ENCODE measurements around the gene ACSF3.

The ACSF3 gene

GRCh38 chr16:89096768-89097391 lies 3.2 kb downstream of the ACSF3 start (continued):
- no peak for TF ChIP-seq ARNTL (CRISPR knock-in tag; IDR thresholded peaks at IDR 0.05; ENCODE audit: borderline replicate concordance, low read depth)
- TF ChIP-seq PATZ1 (CRISPR knock-in tag; IDR thresholded peaks at IDR 0.05; ENCODE audit: borderline replicate concordance), result no peak
- no peak for TF ChIP-seq ZNF8 (CRISPR knock-in tag; IDR thresholded peaks at IDR 0.05)
- TF ChIP-seq TCF4 (CRISPR knock-in tag; IDR thresholded peaks at IDR 0.05; ENCODE audit: borderline replicate concordance), result no peak
- TF ChIP-seq ISL1 (CRISPR knock-in tag; IDR thresholded peaks at IDR 0.05), result no peak
- no peak for TF ChIP-seq ZC3H10 (CRISPR knock-in tag; IDR thresholded peaks at IDR 0.05)
- TF ChIP-seq CREB5 (CRISPR knock-in tag; IDR thresholded peaks at IDR 0.05; ENCODE audit: low read depth), result no peak

GRCh38 chr16:89097392-89097772 lies 3.7 kb downstream of the ACSF3 start:
- no peak for ATAC-seq
- TF ChIP-seq TOX (CRISPR knock-in tag; IDR thresholded peaks at IDR 0.05; ENCODE audit: borderline replicate concordance) (no peak), ESRRG (CRISPR knock-in tag; IDR thresholded peaks at IDR 0.05) (no peak), POU6F1 (CRISPR knock-in tag; IDR thresholded peaks at IDR 0.05; ENCODE audit: borderline replicate concordance, low read depth) (no peak), ZNF565 (CRISPR knock-in tag; conservative IDR thresholded peaks at IDR 0.05; ENCODE audit: low read depth) (no peak), RARB (CRISPR knock-in tag; IDR thresholded peaks at IDR 0.05) (no peak), OSR1 (CRISPR knock-in tag; IDR thresholded peaks at IDR 0.05) (no peak)

- ATAC-seq, result no peak
- no peak for TF ChIP-seq CSRNP3 (CRISPR knock-in tag; IDR thresholded peaks at IDR 0.05)
- TF ChIP-seq ISL1 (CRISPR knock-in tag; IDR thresholded peaks at IDR 0.05), result no peak
- TF ChIP-seq CREB5 (CRISPR knock-in tag; IDR thresholded peaks at IDR 0.05; ENCODE audit: low read depth), result no peak
- no peak for TF ChIP-seq ESRRG (CRISPR knock-in tag; IDR thresholded peaks at IDR 0.05)
- no peak for TF ChIP-seq TCF4 (CRISPR knock-in tag; IDR thresholded peaks at IDR 0.05; ENCODE audit: borderline replicate concordance)
- TF ChIP-seq OSR1 (CRISPR knock-in tag; IDR thresholded peaks at IDR 0.05), result no peak
- no peak for TF ChIP-seq TOX (CRISPR knock-in tag; IDR thresholded peaks at IDR 0.05; ENCODE audit: borderline replicate concordance)
- no peak for TF ChIP-seq POU6F1 (CRISPR knock-in tag; IDR thresholded peaks at IDR 0.05; ENCODE audit: borderline replicate concordance, low read depth)
- TF ChIP-seq ZNF565 (CRISPR knock-in tag; conservative IDR thresholded peaks at IDR 0.05; ENCODE audit: low read depth), result no peak
- no peak for TF ChIP-seq ZFP30 (CRISPR knock-in tag; IDR thresholded peaks at IDR 0.05)
- TF ChIP-seq PATZ1 (CRISPR knock-in tag; IDR thresholded peaks at IDR 0.05; ENCODE audit: borderline replicate concordance), result no peak
- no peak for TF ChIP-seq BACH2 (CRISPR knock-in tag; IDR thresholded peaks at IDR 0.05; ENCODE audit: borderline replicate concordance)
- no peak for TF ChIP-seq CSDC2 (CRISPR knock-in tag; IDR thresholded peaks at IDR 0.05)
- TF ChIP-seq SNAI2 (CRISPR knock-in tag; IDR thresholded peaks at IDR 0.05), result no peak
Observed at GRCh38 chr16:89098767-89099430, 5.2 kb downstream of the ACSF3 start.

All from SK-N-SH treated with all-trans-retinoic acid at 6 μM for 48 hours (cell line).